Stimulated activated CD8-positive, alpha-beta memory T cell treated with anti-CD3 and anti-CD28 coated beads, Interleukin-7, amount 100 ng/mL, for 1 hour (primary cell): ENCODE data around the gene IFT43.

Source experiments
- DNase-seq, 2 donors: peaks; one replicate each; pipeline ENCODE4 v3.0.0-alpha.2; 2020; ENCODE audit warnings: low read depth in 2 of 2

The IFT43 gene

DNA sequence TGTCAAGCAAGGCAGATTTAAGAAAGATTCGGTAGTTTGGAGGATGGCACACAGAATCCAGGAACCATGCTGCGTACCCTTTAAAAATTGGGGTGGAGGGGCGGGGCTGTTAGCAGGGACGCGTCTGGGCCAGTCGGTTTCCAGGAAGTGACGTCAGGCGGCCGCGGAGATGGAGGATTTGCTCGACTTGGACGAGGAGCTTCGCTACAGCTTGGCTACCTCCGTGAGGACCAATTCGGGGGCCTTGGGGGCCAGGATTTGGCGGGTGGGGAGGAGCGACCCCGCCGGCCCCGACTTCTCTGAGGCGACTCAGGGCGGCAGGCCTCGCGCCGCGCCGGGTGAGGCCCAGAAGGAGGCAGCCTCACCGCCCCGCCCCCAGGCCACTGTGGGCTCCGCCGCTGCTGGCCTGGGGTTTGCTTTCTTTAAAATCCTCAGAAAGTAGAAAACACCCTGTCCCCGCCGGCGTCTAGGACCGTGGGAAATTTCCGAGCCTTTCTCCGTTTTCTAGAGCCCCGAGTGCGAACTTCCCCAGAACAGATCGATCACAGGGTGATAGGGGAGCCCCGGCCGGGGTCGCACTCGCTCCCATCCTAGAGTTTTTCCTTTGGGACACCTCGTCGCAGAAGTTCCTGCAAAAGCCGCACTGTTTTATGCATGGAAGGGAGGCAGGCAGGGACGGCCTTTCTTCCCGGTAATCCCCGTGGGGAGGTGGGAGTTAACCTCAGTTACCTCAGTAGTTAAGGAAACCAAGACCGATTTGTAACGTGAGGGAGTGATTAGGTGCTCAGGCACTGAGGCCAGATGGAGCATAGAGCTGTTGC is at the start of gene IFT43:
Gene IFT43, plus strand, starts transcription at position 146 of the 821 bp plus-strand sequence. Its CDS starts 24 bp downstream, at position 170.
- DNase-seq = peak; percentile 85 to 88

DNA sequence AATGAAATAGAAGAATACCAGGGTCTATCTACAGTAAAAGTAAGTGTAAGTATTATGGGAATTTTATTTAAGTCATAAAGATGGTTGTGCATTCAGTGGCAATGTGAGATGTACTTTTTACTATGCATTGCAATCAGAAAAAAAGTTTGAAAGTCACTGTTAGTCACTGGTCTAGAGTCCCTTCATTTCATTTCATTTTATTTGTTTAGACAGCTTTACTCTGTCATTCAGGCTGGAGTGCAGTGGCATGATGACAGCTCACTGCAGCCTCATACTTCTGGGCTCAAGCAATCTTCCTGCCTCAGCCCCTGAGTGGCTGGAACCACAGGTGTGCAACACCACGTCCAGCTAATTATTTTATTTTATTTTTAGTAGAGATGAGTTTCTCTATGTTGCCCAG is 46.4 kb upstream of the IFT43 start:
- no peak for DNase-seq

DNA sequence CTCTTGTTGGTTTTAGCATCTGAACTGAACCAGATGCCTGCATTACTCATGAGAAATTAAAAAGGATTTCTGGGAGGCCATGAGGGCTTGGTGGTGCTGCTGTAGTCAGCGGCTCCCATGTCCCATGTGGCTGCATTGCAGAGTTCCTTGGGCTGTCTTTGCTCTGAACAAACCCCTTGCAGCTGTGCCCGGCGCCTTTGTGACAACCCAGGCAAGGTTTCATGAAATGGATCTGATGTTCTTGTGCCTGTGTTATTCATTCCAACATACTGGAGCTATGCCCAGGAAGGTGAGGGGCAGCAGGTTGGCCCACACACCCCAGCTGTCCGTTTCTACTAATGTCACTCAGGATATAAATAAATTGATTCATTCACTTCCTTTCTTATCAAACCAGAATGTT is 44.5 kb upstream of the IFT43 start:
- no peak for DNase-seq

- no peak for DNase-seq
These were observed 40.8 kb upstream of the IFT43 start for GRCh38 chr14:75944607-75945241.

- no peak for DNase-seq
These were observed 38.8 kb upstream of the IFT43 start for GRCh38 chr14:75946785-75947184.

GRCh38 chr14:75952489-75952888 is 33.1 kb upstream of the IFT43 start:
- DNase-seq = no peak

DNA sequence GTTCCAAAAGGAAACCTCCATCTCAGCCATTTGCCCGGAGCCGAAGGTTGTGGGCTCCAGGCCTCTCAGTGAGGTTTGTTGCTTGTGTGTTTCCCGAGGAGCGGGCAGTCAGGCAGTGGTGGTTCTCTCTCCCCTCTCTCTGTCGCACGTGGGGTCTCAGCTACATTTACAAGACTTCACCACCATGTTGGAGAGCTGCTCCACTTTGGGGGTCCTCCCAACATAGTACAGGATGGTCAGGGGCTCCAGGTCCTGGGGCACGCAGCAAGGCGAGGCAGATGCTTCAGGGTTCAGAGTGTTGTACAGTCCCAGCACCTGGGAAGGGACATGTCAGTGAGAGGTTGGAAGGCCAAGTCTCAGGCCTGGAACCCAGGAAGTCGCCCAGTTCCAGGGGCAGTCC is 26.5 kb upstream of the IFT43 start:
- no peak for DNase-seq

- no peak for DNase-seq
These were observed 25.3 kb upstream of the IFT43 start for GRCh38 chr14:75960231-75960630.

- no peak for DNase-seq
These were observed 23.9 kb upstream of the IFT43 start for GRCh38 chr14:75961662-75962061.

- DNase-seq = no peak
These were observed 17.7 kb upstream of the IFT43 start for GRCh38 chr14:75967866-75968265.

DNA sequence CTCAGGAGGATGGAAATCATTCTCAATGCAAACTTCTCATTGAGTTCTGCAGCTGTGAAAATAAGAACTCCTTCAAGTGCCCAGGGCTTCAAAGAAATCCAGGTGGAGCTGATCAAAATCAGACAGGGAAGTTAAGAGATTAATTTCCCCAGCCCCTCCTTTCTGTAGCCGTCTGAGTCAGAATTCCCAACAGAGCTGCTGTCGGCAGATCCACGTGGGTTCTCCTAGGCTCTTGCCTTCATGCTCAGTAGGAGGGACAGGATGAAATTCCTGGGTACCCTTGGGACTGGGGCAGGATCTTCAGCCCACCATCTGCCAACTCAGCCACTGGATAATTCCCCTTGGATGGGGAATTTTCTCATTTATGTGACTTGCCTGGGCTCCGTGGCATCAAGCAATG is 17.1 kb upstream of the IFT43 start:
- DNase-seq = no peak

DNA sequence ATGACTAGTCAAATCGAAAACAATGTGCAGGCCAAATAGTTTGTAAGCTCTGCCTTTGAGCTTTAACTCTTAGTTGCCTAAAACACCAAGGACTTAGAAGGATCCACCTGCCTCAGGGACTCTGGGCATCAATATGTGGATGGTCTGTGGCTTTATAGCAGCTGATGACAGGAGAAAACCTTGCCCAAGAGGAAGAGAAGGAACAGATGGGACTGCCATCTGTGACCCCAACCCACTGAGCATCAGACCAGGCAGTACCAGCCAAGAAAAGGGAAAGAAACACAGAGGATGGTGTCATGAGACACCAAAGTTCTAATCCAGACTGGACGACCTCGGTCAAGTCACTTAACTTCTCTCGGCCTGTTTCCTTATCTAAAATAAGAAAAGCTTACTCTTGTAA is 16.4 kb upstream of the IFT43 start:
- no peak for DNase-seq

GRCh38 chr14:75969891-75970290 is 15.7 kb upstream of the IFT43 start:
- no peak for DNase-seq

- no peak for DNase-seq
These were observed 14.6 kb upstream of the IFT43 start for GRCh38 chr14:75970989-75971388.

- DNase-seq = no peak
These were observed 14.1 kb upstream of the IFT43 start for GRCh38 chr14:75971509-75971908.

DNA sequence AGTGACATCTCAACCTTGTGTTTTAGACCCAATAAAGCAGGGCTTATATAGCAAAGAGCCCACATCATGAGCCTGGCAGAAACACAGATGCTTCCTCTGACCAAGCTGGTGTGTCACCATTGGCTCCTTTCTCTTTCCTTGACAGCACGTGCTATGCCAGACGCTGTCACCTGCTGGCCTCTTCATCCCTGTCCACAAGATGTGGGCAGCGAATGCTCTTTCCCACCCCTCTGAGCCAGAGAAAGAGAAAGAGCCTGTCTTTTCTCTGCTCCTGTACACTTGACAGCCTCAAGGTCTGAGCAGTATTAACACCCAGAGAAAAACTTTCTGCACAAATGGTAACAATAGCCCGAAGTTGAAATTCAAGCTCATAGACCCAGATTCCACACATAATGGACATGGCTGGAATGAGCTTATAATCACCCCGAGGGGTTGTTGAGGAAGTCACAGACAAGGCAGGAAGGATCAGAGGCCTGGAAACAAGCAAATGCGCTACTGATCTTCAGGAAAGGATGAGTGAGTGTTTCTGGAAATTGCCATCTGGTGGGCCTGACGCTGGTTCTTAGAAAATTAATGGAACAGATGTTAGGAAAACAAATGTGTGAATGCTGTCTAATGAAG is 12.7 kb upstream of the IFT43 start:
- no peak for DNase-seq

- no peak for DNase-seq
These were observed 8.6 kb upstream of the IFT43 start for GRCh38 chr14:75976826-75977581.

GRCh38 chr14:75977582-75977943 is 8.0 kb upstream of the IFT43 start:
- no peak for DNase-seq

DNA sequence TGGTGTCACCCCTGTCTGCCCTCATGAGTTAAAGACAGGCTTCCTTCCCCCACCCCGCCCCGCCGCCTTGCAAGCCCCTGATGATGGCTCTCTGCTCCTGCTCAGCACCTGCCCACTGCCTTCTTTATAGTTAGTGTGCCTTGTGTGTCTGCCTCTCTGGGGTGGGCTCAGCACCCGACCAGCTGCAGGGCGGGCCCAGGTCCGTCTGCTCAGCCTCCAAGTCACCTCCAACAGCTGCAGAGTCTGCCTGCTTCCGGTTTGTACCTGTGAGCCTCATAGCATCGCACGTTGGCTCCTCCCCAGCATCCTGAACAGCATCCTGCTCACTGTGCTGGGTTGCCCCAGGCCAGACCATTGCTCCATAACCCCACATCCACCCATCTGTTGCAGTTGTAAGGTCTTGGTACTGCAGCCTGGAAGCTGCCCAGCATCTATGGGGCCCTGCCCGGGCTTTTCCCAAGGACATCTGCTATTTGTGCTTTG is 7.3 kb upstream of the IFT43 start:
- DNase-seq = no peak

GRCh38 chr14:75979071-75979571 is 6.4 kb upstream of the IFT43 start:
- no peak for DNase-seq

GRCh38 chr14:75979648-75980565 is 5.7 kb upstream of the IFT43 start:
- no peak for DNase-seq
